AML-193 (cell line): ENCODE measurements around the gene TMPRSS7.

Experiments used
- DNase-seq, 2 experiments: peaks; one replicate each; lab custom pipeline; 2025; lab: John Stamatoyannopoulos, UW

Gene TMPRSS7

GRCh38 chr3:112101916-112102315, 67.4 kb downstream of the TMPRSS7 start:
- DNase-seq: no peak

DNA sequence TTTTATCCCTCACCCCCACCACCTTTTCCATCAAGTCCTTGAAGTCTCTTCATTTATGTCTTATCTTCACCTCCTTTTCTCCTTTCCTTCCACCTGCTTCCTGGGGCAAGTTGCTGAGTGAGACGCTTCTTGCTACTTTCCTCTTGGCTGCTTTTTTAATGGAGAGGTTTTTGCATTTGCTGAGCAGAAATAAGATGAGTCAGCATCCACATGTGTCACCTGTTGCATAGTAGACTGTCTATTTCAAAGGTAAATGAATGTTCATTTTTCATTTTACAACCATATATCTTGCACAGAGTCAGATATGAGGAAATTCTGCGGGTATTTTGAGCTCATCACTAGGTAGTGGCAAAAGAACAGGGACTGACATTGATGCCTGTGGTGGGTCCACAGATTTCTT, 70.2 kb downstream of the TMPRSS7 start:
- DNase-seq: no peak

- no peak for DNase-seq
Measured at GRCh38 chr3:112109322-112109721, 74.8 kb downstream of the TMPRSS7 start.

- DNase-seq: peak; percentile 82
Measured at GRCh38 chr3:112111785-112112402, 77.4 kb downstream of the TMPRSS7 start.

- DNase-seq: no peak
Measured at GRCh38 chr3:112114576-112115160, 80.1 kb downstream of the TMPRSS7 start.

GRCh38 chr3:112115161-112115739, 80.7 kb downstream of the TMPRSS7 start:
- no peak for DNase-seq

GRCh38 chr3:112115806-112116383, 81.4 kb downstream of the TMPRSS7 start:
- no peak for DNase-seq

GRCh38 chr3:112116748-112117186, 82.2 kb downstream of the TMPRSS7 start:
- no peak for DNase-seq

DNA sequence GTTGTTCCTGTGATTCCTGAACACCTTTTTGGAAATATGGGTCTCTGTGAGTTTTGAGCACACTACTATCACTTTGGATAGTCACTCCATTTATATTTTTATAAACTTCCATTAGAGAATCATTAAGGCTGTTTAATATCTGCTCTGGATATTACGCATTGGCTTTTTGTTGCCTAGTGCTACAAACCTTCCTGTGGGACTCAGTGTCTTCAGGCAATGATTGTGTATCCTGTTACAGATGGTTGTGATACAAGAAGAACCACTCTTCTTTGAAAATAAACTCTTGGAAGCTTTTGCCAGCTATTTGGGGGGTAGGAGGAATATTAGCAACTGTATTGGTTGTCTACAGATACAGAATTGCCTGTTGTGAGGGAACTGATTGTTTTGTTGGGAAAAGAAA, 82.9 kb downstream of the TMPRSS7 start:
- DNase-seq: no peak

DNA sequence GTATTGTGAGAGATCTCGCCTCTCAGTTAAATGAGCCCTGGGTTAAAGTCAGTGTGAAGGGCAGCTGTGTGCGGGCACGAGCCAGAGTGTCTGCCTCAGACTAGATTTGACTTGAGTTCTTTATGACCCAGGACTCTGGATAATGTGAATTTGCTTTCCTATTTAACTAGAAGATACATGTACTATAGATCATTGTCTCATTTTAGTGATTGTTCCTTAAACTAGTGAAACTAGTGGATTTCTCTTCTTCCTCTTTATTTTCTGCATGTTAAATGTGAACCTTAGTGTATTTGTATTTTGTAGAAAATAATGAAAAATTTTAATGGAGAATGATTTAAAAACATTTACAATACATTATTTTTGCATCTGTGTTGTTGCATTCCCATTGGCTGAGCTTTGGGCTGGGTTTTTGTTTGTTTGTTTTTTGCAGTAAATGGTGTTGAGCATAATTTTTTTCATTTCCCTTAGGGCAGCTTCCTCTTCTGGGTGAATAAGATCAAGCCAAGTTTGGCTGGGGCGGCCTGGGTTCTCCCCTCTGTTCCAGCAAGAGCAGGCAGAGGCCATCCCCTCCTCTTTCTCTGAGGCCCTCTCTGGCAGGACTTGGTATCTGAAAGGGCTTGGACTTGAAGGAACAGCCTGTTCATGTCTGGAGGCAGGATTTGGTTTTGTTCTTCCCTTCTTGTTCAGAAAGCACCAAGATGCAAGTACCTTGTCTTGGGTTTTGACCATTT, 83.5 kb downstream of the TMPRSS7 start:
- DNase-seq: peak; percentile 14 to 27

DNA sequence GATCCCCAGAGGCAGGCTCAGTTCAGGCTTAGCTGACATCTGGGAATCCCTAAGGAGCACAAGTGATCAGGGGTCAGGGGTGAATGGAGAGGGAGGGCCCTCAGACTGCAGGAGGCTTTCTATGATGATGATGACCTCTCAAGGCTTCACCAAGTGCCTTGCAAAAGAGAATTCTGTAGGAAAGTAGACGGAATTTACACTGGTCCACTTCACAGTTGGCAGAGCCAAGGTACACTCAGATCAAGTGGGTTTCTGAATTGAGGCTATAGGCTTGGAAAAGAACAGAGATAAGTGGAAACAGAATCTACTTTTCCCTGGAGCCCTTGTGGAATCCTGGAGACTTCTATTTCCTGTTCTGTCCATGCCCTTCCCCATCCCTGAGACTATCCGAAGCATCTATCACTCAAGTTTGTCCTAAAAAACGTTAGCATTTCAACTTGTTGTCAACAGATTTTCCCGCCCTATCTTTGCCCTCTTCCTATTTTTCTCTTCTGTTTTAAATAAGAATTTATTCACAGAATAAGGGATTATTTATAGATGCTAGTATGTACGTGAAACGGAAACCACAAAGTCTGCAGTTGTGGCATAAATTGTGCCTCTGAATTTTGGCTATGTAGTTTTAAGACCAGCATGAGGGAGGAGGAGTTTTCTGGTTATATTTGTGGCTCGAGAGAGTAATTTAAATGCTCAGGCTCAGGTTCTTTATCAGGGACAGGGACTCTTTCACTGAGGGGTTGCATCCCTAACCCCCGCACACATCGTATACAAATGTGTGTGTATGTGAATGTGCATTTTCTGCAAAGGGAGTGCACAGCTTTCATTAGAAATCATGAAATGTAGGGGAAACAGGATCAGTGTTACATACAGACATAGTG, 85.7 kb downstream of the TMPRSS7 start:
- no peak for DNase-seq

- no peak for DNase-seq
Measured at GRCh38 chr3:112121577-112122547, 87.3 kb downstream of the TMPRSS7 start.

GRCh38 chr3:112122870-112123269, 88.3 kb downstream of the TMPRSS7 start:
- no peak for DNase-seq

- DNase-seq: no peak
Measured at GRCh38 chr3:112123548-112123947, 89.0 kb downstream of the TMPRSS7 start.

DNA sequence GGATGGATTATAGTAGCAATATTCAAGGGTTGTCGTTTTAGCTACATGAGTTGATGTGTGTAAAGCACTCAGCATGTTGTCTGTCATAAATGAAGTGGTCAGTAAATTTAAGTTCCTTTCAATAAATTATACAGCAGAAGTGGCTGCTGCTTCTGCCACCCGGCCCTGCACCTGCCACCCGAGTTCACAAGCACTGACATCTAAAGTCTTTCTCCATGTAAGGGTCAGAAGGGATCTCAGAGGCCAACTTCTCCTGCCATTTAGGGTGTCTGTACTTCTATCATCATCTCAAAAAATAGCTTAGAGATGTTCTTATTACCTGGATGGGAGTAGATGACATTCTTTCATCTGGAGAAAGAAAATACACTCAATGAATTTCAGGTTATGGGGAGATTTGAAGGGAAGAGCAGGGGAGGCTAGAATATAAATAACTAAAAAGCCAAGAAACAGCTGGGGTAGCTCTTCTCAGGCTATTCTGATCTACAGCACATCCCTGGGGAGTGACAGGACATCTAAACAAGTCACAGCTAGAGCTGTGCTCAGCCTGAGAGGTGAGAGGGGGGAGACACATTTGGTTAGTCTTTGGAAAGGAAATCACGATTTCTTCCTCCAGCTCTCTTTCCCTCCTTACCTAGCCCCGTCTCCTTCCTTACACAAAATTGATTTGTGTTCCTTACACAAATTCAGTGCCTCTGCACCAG, 90.5 kb downstream of the TMPRSS7 start:
- DNase-seq: no peak

DNA sequence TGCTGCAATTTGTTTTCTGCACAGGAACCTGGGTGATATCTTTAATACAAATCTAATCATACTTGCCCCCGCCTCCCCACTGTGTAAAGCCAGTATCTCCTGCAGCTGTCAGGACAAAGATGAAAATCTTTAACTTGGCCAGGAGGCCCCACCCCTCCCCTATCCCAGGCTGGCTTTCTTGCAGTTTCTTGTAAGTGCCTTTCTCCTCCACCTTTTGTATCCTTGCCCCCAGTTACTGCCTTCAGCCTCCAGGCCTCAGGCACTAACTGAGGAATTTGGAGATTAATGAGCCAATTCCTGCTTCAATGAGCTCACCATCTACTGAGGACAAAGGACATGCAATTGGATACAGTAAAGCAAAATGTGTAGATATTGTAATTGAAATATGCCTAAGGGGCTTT, 92.0 kb downstream of the TMPRSS7 start:
- DNase-seq: no peak

DNA sequence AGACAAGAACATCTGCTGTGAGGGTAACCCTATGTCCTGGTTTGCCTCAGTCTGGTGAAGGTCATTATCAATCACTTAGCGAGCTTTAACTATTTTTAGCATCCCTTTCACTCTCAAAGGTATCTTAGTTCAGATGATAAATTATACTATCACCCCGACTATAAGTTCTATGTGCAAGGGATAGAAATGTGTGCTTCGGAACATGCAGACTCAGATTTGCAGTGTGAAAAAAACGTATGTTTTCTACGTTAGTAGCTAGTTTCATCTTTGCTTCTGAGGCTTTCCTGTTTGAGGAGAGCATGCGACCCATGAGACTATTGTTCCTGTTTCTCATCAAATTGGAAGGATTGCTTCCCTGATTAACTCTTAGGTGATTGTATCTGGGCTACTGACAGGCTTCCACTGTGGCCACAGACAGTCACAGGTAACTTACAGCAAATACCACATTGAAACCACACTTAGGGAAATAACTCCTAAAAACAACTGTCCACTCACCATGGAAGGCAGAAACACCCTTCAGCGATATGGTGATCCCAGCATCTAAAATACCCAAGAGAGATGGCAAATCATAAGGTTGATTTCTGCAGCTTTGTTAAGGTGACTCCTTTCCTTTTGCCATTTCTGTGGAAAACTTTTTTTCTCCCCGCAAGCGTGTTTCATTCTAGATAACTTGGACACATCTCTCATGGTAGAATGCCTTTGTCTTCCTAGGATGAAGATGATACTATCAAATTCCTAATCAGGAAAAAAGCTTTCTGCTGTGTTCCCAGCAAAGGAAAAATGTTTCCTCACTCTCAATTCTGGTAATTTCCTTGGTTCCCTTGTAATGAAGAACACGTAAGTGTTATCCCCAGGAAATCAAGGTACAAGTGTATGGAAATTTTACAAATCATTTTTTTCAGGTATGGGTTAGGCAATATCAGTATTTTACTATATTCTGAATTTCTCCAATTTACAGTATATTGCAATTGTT, 93.3 kb downstream of the TMPRSS7 start:
- DNase-seq: no peak
